ENCODE measurements around the gene FNIP2.
"Not testable (repeated sequence)": the region's sequence is repeated elsewhere in the genome, so short reads cannot be mapped to it uniquely, and the experiment has no call there.

Gene FNIP2

GRCh38 chr4:158817562-158818296 lies 48.9 kb downstream of the FNIP2 start:
- DNase-seq: no peak

GRCh38 chr4:158818560-158819140 lies 49.8 kb downstream of the FNIP2 start:
- no peak for DNase-seq

GRCh38 chr4:158819942-158820786 lies 51.3 kb downstream of the FNIP2 start:
- DNase-seq: no peak

DNA sequence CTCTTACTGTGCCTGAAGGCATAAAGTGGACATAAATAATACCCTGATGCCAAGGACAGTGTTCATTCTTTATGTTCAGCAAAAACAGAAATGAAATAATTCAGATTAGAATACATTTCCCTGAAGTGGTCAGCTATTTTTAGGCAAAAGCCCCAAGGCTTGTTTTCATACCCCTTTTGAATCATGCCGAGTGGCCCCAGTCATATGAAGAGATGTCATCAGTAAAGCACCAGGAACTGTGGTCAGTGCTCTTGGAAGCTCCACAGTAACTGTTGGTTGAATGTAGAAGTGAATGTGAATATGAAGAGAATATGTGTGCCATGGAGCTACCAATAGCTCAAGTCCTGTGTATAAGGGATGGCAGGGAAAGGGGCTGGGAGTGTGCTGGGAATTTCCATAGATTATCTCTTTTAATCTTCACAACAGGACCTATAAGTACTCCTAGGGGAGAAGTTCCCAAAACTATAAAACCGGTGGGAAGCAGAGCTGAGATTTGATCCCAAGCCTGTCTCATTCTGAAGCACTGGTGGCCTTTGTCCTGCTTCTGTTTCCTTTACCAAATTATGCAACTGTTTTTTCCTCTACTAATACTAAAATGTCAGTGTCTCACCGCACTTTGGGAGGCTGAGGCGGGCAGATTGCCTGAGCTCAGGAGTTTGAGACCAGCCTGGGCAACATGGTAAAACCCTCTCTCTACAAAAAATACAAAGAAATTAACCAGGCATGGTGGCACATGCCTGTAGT lies 52.6 kb downstream of the FNIP2 start:
- DNase-seq: no peak

DNA sequence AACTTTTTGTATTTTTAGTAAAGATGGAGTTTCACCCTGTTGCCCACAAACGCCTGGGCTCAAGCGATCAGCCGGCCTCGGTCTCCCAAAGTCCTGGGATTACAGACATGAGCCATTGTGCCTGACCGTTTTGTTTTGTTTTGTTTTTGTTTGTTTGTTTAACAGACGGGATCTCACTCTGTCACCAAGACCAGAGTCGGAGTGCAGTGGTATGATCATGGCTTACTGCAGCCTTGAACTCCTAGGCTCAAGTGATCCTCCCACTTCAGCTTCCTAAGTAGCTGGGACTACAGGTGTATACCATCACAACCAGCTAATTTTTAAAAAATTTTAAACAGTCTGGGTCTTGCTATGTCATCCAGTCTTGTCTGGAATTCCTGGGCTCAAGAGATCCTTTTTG lies 53.5 kb downstream of the FNIP2 start:
- no peak for DNase-seq

DNA sequence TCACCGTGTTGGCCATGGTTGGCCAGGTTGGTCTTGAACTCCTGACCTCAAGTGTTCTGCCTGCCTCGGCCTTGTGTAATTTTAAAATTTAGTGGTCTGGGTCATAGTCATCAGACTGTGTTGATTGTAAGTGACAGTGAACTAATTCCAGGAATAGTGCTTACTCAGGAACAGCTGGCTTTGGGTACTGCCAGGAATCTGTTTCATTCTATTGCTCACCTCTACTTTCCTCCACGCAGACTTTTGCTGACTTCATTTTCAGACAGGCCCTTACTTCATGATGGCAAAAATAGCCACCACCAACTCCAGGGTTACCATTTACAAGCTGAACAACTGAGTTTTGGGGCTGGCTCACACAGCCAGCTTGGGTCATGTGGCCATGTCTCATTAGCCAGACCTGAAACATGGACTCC lies 54.6 kb downstream of the FNIP2 start:
- DNase-seq: no peak

- no peak for DNase-seq
Measured at GRCh38 chr4:158824425-158825274, 55.8 kb downstream of the FNIP2 start.

DNA sequence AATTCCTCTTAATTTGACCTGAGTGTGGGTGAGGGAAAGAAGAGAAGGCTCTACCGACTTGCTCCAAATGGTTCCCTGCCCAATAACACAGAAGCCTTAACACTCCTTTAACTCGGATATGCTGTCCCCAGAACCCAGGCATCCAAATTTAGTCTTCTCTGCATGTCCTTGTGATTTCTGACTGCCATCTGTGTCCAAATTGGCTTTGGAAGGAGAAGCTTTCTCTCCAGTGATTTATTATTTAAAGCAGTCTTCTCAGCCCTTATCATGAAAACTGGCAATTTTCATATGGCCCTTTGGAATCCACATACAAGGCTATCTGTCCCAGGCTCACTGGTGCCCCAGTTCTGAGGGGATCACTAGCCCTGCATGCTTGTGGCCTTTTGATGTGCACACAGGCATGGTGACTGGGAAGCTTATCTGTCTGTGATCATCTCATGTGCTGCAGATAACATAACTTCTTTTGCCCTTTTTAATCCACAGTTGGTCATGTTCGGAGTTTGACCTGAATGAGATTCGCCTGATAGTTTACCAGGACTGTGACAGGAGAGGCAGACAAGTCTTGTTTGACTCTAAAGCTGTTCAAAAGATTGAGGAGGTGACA lies 56.7 kb downstream of the FNIP2 start:
- no peak for DNase-seq

DNA sequence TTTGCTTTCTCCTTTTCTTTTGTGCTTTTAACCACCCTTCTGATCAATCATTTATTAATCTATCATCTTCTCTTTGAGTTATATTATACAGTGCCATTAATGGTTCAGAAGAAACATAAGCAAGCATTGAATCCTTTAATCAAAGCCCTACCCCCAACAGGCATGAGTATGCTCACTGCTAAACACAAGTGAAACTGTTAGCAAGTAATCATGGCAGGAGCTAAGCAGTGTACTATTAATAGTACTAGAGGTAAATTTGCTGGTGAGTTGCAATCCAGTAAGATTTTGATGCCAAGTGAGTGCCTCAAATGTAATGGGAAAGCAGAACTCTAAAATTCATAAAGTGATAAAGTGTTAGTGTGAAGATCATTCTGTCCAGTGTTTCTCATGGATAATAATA lies 57.2 kb downstream of the FNIP2 start:
- DNase-seq: no peak

GRCh38 chr4:158826882-158827281 lies 58.1 kb downstream of the FNIP2 start:
- DNase-seq: no peak

GRCh38 chr4:158827543-158827981 lies 58.7 kb downstream of the FNIP2 start:
- DNase-seq: no peak

DNA sequence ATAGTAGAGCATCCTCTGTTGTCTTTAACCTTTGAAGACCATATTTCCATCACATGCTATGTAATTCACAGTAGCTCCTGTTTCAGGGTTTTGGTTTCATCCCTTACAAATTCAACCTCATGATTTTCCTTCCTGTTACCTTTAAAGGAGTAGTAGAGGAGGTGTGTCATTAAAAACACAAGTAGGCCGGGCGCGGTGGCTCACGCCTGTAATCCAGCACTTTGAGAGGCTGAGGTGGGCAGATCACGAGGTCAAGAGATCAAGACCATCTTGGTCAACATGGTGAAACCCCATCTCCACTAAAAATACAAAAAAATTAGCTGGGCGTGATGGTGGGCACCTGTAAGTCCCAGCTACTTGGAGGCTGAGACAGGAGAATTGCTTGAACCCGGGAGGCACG lies 59.3 kb downstream of the FNIP2 start:
- not testable (repeated sequence) for DNase-seq

DNA sequence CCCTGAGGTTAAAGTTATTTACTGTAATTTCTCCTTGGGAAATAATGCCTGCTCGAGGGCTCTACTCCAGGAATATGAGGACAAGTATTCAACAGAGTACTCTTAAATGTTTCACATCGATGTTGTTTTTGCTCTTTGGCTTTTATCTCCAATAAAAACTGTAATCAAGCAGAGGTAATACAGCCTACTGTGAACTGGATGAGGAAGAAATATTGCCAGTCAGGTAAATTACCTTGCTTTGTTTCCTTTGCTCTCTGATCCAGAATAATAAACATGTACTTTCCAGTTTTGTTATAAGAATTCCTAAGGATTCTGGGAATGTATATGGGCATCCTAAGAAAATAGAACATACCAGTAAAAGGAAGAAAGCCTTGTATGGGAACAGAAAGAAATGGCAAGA lies 60.4 kb downstream of the FNIP2 start:
- no peak for DNase-seq

- DNase-seq: no peak
Measured at GRCh38 chr4:158833602-158834001, 64.8 kb downstream of the FNIP2 start.

DNA sequence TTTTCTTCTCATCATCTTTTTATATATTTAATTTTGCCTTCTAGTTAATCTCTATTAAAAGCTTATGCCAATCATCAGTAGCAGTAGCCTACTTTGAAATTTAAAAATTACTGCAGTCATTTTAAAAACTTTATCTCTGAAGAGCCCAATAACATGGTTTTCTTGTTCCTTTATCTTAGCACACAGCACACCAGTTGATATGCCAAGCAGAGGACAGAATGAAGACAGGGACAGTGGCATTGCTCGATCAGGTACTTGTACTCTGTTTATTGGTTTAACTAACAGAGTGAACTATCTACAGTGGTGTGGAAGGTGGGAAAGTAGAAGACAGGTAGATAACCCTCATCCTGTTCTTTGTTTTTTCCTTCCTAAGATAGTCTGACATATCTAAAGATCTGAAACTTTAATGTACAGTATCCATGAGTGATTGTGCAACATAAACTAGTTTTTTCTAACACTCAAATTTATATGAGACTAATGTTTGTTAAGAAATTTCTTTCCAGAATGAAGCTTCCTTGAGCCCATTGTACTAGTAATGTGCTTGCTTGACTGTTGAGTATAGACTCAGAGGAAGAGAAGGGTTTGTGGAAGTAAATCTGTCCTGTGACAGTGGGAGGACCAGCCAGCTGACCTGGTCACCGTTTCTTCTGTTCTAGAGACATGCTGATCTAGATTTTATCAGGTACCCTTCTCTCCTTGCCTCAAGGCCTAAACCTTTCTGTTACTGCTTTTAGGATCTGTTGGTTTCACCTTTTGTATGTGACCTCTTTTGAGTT lies 66.6 kb downstream of the FNIP2 start:
- no peak for DNase-seq

DNA sequence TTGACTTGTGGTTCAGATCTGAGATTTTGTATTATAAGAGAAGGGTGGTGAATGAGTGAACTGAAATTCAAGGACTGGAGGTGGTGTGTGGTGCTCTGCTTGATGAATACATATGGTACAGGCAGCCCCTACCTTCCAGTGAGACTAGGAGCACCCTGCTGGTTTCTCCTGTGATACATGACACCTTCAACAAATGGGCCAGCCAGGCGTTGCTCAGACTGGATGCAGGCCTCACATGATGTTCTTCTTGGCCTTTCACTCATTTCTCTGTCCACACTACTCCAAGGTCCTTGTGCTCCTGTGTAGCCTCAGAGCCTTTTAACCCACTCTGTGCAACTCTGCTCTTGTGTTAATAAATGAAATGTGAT lies 67.2 kb downstream of the FNIP2 start:
- DNase-seq: no peak

DNA sequence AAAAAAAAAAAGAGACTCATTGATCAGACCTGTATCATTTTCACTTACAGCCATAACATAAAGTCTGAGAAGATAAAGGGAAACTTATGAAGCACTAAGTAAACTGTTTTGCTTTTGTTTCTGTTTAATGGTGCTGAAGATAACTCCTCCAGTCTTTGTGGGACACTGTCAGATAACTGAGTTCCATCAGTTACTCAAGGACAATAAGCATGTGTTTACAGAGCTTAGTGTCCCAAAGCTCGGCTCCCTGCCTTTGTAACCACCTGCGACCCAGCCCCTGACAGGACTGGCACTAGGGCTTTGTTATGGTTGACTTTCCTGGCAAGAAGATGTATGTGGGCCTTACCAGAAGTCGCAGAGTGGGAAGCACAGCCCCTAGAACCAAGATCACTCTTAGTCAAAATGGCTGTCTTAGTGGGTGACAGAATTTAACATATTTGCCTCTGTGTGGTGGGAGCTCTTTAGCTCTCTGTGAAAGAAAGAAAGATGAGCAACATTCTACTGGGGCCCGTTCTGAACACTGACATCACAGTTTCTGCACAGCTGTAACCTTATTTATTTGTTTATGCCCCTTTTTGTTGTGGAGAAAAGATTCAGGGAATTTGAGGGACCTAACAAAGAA lies 68.1 kb downstream of the FNIP2 start:
- no peak for DNase-seq

- no peak for DNase-seq
Measured at GRCh38 chr4:158837527-158838141, 68.8 kb downstream of the FNIP2 start.

- DNase-seq: no peak
Measured at GRCh38 chr4:158840131-158840530, 71.3 kb downstream of the FNIP2 start.

DNA sequence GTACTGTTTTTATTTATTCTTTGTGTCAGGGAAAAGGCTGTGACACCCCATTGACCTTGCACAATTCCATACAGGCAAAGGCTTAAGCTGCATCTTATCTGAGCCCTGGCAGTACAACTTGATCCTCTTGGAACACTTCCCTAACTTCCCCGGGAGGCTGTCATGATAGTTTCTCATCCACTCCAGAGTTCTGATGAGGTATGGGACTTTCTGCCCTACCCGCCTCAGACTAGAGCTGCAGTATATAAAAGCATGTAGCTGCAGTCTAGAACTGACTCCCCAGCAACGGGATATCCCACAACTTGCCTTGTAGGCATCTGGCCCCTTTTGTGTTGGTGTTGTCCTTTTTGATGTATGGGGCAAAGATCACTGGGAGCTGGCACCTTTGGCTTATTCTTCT lies 72.7 kb downstream of the FNIP2 start:
- no peak for DNase-seq

Data from CD4-positive, alpha-beta T cell treated with Interferon gamma for 1 hour (primary cell).